GM18517 (cell line): ENCODE results near the gene MTIF2.
"Not testable (repeated sequence)": the region's sequence is repeated elsewhere in the genome, so short reads cannot be mapped to it uniquely, and the experiment has no call there.

ENCODE experiments used
- ATAC-seq: cut with Tn5 transposase; IDR thresholded peaks from one replicate; pipeline ENCODE4 v1.9.1; 2021; ENCODE audit warnings: mild to moderate bottlenecking, moderate library complexity; ENCODE audit not compliant: unreplicated experiment

The MTIF2 gene

GRCh38 chr2:55204950-55205349 is 64.1 kb downstream of the MTIF2 start:
- no peak for ATAC-seq

- ATAC-seq, result no peak
Measured at GRCh38 chr2:55204536-55204935, 64.5 kb downstream of the MTIF2 start.

GRCh38 chr2:55200416-55200815 is 68.6 kb downstream of the MTIF2 start:
- no peak for ATAC-seq

DNA sequence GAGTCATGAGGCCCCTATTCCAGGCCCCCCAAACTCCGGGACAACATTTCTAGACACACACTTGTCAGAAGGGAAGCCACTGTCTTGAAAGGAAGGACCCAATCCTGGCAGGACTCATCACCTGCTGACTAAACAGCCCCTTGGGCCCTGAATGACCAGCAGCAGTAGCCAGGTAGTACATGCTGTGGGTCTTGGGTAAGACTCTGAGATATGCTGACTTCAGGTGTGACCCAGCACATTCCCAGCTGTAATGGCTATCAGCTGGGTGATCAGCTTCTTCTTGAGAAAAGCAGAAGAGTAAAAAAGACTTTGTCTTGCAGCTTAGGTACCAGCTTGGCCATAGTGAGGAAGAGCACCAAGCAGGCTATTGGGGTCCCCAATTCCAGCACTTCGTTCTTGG is 72.5 kb downstream of the MTIF2 start:
- no peak for ATAC-seq

DNA sequence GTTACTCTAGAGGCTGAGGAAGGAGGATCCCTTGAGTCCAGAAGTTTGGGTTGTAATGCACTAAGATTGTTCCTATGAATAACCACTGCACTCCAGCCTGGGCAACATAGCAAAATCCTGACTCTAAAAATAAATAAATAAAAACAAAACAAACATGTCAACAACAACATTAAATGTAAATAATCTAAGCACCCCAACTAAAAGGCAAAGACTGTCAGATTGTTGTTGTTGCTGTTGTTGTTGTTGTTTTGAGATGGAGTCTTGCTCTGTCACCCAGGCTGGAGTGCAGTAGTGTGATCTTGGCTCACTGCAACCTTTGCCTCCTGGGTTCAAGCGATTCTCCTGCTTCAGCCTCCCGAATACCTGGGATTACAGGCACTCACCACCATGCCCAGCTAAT is 77.1 kb downstream of the MTIF2 start:
- not testable (repeated sequence) for ATAC-seq

DNA sequence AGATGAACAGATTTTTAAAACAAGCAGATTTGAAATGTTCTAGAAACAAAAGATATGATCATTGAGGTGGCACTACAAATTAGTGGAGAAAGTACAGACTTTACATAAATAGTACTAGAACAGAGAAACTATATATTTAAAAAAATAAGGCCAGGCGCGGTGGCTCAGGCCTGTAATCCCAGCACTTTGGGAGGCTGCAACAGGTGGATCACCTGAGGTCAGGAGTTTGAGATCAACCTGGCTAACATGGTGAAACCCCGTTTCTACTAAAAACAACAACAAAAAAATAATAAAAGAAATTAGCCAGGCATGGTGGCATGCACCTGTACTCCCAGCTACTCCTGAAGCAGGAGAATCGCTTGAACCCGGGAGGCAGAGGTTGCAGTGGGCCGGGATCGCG is 82.2 kb downstream of the MTIF2 start:
- not testable (repeated sequence) for ATAC-seq
